ENCODE results near the gene PFN3. TPM values are rescaled to one million over a fixed set of nuclear protein-coding genes. Genes with fewer than 3 reads are reported as not detected.

The PFN3 gene
- total and polyA plus RNA-seq, 2 of the 13 experiments (the other 11 are each of a cell fraction or from before 2014, with no cell fraction given), result not detected

GRCh38 chr5:177425801-177426565 lies 25.5 kb upstream of the PFN3 start:
- no peaks in the 10 kb centered on the region for H3K36me3 ChIP-seq (replicated peaks in 1 of 2; ENCODE audit: control insufficient read depth in 1 of 2, insufficient read depth in 2 of 2, low read length in 2 of 2)
- H3K4me1 ChIP-seq (ENCODE audit: insufficient read depth, low read length), result peaks cover 43% of the 10 kb centered on the region
- H3K9ac ChIP-seq (ENCODE audit: insufficient read depth, low read depth, low read length), result peak overlapping the region; percentile 82
- DNase-seq (ENCODE audit: low spot score) (peak; percentile 100), FAIRE-seq (peak; percentile 99), ATAC-seq (peak; percentile 94)
- BruUV-seq (replicated peaks), result TSS peak; percentile 76
- H4K20me1 ChIP-seq (ENCODE audit: insufficient read depth, low read length), result no peaks in the 10 kb centered on the region
- H3K27ac ChIP-seq (ENCODE audit: extremely low read length, insufficient read depth, low read length), result peak overlapping the region; percentile 83
- H3K9me3 ChIP-seq (ENCODE audit: low read length), result no peaks in the 10 kb centered on the region
- CTCF ChIA-PET (ENCODE audit: low intra/inter-chr PET ratio, low total read pairs), result interaction anchor here (0.9 to 1.2 kb wide), 2 partner anchors 22 to 29 kb away, joined by 3 to 5 read pairs; no protein-coding TSS in a partner anchor
- in situ Hi-C loops (cut with HindIII; ENCODE audit: extremely low pct_ligation_motif_present, low pct_unique_long_range_greater_than_20kb) (no loop called here), intact Hi-C loops (cut with micrococcal nuclease; ENCODE audit: unreplicated experiment) (no loop called here)
- H3K4me2 ChIP-seq (ENCODE audit: low read depth, low read length), result peak overlapping the region; percentile 92
- WGBS (ENCODE audit: low lambda C conversion rate), result 0% methylated on average over 26 of the region's 52 CpGs
- H2AFZ ChIP-seq (ENCODE audit: low read length), result no peak overlapping the region
- POLR2A ChIA-PET, result interaction anchor here (0.8 to 2.9 kb wide), 24 partner anchors 10 to 101 kb away, joined by 3 to 30 read pairs (median 6); partner anchors contain the start of genes F12 and LMAN2
- peaks cover 0 to 14% of the 10 kb centered on the region in 2 experiments; a peak in 2 of 5 replicates for H3K27me3 ChIP-seq (ENCODE audit: control insufficient read depth in 1 of 2, insufficient read depth in 2 of 2, low read length in 2 of 2)
- H3K4me3 ChIP-seq (replicated peaks in 1 of 3; ENCODE audit: insufficient read depth in 1 of 3, low read depth in 2 of 3, low read length in 3 of 3), result peak overlapping the region; percentile 47 to 73 (median 62); a peak in 5 of 6 replicates
- H3K79me2 ChIP-seq (ENCODE audit: insufficient read depth, low read length), result peaks cover 14% of the 10 kb centered on the region
- TF ChIP-seq SP2 (CRISPR knock-in tag; IDR thresholded peaks at IDR 0.05), result peak; percentile 92
- peak; percentile 83; the same call in 1 of the 2 replicates for TF ChIP-seq ADNP (CRISPR knock-in tag; IDR thresholded peaks at IDR 0.05)
- TF ChIP-seq ZNF142 (CRISPR knock-in tag; IDR thresholded peaks at IDR 0.05), result 0 out of 2 replicates have a peak, but pooled peaks have one; percentile 28
- peak; percentile 85 for TF ChIP-seq ZNF770 (CRISPR knock-in tag; IDR thresholded peaks at IDR 0.05)
- peak; percentile 66; the same call in 1 of the 2 replicates for TF ChIP-seq ZGPAT (CRISPR knock-in tag; IDR thresholded peaks at IDR 0.05)
- TF ChIP-seq HHEX (CRISPR knock-in tag; IDR thresholded peaks at IDR 0.05), result no peak
- peak; percentile 43 for TF ChIP-seq ZNF331 (CRISPR knock-in tag; IDR thresholded peaks at IDR 0.05)
- TF ChIP-seq ZNF12 (CRISPR knock-in tag; IDR thresholded peaks at IDR 0.05), result 0 out of 2 replicates have a peak, but pooled peaks have one; percentile 27
- peak; percentile 91 for TF ChIP-seq NFYC (CRISPR knock-in tag; IDR thresholded peaks at IDR 0.05)
- TF ChIP-seq FOXJ3 (CRISPR knock-in tag; IDR thresholded peaks at IDR 0.05; ENCODE audit: borderline replicate concordance), result peak; percentile 17; the same call in 1 of the 2 replicates
- peak; percentile 82 for TF ChIP-seq SP4 (CRISPR knock-in tag; IDR thresholded peaks at IDR 0.05)
- peak; percentile 55; the same call in 1 of the 2 replicates for TF ChIP-seq ZNF691 (CRISPR knock-in tag; IDR thresholded peaks at IDR 0.05; ENCODE audit: borderline replicate concordance, low read depth)

Measured in HepG2 (cell line).